C4-2B (cell line): ENCODE results near the gene SLC38A9.
A peak's percentile ranks its signal among the peaks of the same experiment; 100 is the strongest.

ENCODE experiments used
- H3K27ac ChIP-seq: fragments of 450-650 bp; 2 replicates; pipeline ENCODE4 v1.5.1; 2017
- CTCF ChIP-seq: fragments of 450-650 bp; conservative IDR thresholded peaks from 2 replicates; pipeline ENCODE4 v1.5.1; 2017; ENCODE audit warnings: mild to moderate bottlenecking
- ZFX ChIP-seq: fragments of 450-650 bp; IDR thresholded peaks from 2 replicates; pipeline ENCODE4 v1.6.1; 2017

Gene SLC38A9

GRCh38 chr5:55582256-55582655 is 129.9 kb downstream of the SLC38A9 start:
- TF ChIP-seq CTCF = no peak
- no peak overlapping the region for H3K27ac ChIP-seq

GRCh38 chr5:55580042-55580441 is 132.1 kb downstream of the SLC38A9 start:
- no peak for TF ChIP-seq CTCF
- TF ChIP-seq ZFX = no peak
- peak overlapping the region; percentile 25 for H3K27ac ChIP-seq

GRCh38 chr5:55578771-55579170 is 133.4 kb downstream of the SLC38A9 start:
- no peak for TF ChIP-seq CTCF
- TF ChIP-seq ZFX = no peak
- H3K27ac ChIP-seq = peak overlapping the region; percentile 67

GRCh38 chr5:55577353-55578060 is 134.6 kb downstream of the SLC38A9 start:
- H3K27ac ChIP-seq = peak overlapping the region; percentile 67; the same call in 1 of the 2 replicates
- no peak for TF ChIP-seq ZFX
- no peak for TF ChIP-seq CTCF

GRCh38 chr5:55576661-55577060 is 135.5 kb downstream of the SLC38A9 start:
- peak overlapping the region; percentile 100; the same call in 1 of the 2 replicates for H3K27ac ChIP-seq
- TF ChIP-seq CTCF = no peak
- no peak for TF ChIP-seq ZFX
